Measurements from ENCODE around the gene SLC5A10.

The SLC5A10 gene

GRCh38 chr17:18985475-18985874 is 33.5 kb downstream of the SLC5A10 start:
- DNase-seq (ENCODE audit: low spot score), result no peak

- DNase-seq (ENCODE audit: low spot score), result no peak
These were observed 34.7 kb downstream of the SLC5A10 start for GRCh38 chr17:18986541-18987229.

GRCh38 chr17:18987230-18987610 is 35.3 kb downstream of the SLC5A10 start:
- no peak for DNase-seq (ENCODE audit: low spot score)

- no peak for DNase-seq (ENCODE audit: low spot score)
These were observed 36.0 kb downstream of the SLC5A10 start for GRCh38 chr17:18987862-18988545.

GRCh38 chr17:18988546-18989173 is 36.7 kb downstream of the SLC5A10 start:
- no peak for DNase-seq (ENCODE audit: low spot score)

GRCh38 chr17:18990331-18990730 is 38.4 kb downstream of the SLC5A10 start:
- DNase-seq (ENCODE audit: low spot score), result no peak

GRCh38 chr17:18991531-18992315 is 39.8 kb downstream of the SLC5A10 start:
- DNase-seq (ENCODE audit: low spot score), result no peak

- no peak for DNase-seq (ENCODE audit: low spot score)
These were observed 40.6 kb downstream of the SLC5A10 start for GRCh38 chr17:18992454-18993130.

GRCh38 chr17:18993905-18994526 is 42.1 kb downstream of the SLC5A10 start:
- DNase-seq (ENCODE audit: low spot score), result no peak

GRCh38 chr17:18994631-18995030 is 42.7 kb downstream of the SLC5A10 start:
- no peak for DNase-seq (ENCODE audit: low spot score)

GRCh38 chr17:18995220-18995619 is 43.3 kb downstream of the SLC5A10 start:
- DNase-seq (ENCODE audit: low spot score), result no peak

GRCh38 chr17:18996458-18996857 is 44.5 kb downstream of the SLC5A10 start:
- no peak for DNase-seq (ENCODE audit: low spot score)

- no peak for DNase-seq (ENCODE audit: low spot score)
These were observed 45.8 kb downstream of the SLC5A10 start for GRCh38 chr17:18997650-18998196.

GRCh38 chr17:18999394-18999793 is 47.4 kb downstream of the SLC5A10 start:
- no peak for DNase-seq (ENCODE audit: low spot score)

- DNase-seq (ENCODE audit: low spot score), result no peak
These were observed 47.9 kb downstream of the SLC5A10 start for GRCh38 chr17:18999911-19000310.

GRCh38 chr17:19000531-19001325 is 48.8 kb downstream of the SLC5A10 start:
- DNase-seq (ENCODE audit: low spot score), result no peak

- DNase-seq (ENCODE audit: low spot score), result no peak
These were observed 50.1 kb downstream of the SLC5A10 start for GRCh38 chr17:19001907-19002590.

GRCh38 chr17:19002805-19003542 is 51.0 kb downstream of the SLC5A10 start:
- DNase-seq (ENCODE audit: low spot score), result no peak

Data from left forelimb (tissue), 1 donor.